Activated CD4-positive, alpha-beta T cell treated with anti-CD3 and anti-CD28 coated beads, Interleukin-2, amount 50 U/mL, for 24 hours (primary cell): ENCODE results near the gene KCNIP1.

Experiments
- DNase-seq, 2 donors: peaks; one replicate each; pipeline ENCODE4 v3.0.0-alpha.2; 2020; ENCODE audit warnings: low read depth in 1 of 2, low spot score in 1 of 2

Gene KCNIP1

GRCh38 chr5:170590566-170590965 lies 86.7 kb downstream of the KCNIP1 start:
- no peak for DNase-seq

GRCh38 chr5:170591054-170591453 lies 87.2 kb downstream of the KCNIP1 start:
- DNase-seq = no peak

- no peak for DNase-seq
Observed at GRCh38 chr5:170596482-170597044, 92.7 kb downstream of the KCNIP1 start.

- DNase-seq = peak in 1 of 2 donors; percentile 46
Observed at GRCh38 chr5:170597109-170597751, 93.4 kb downstream of the KCNIP1 start.

DNA sequence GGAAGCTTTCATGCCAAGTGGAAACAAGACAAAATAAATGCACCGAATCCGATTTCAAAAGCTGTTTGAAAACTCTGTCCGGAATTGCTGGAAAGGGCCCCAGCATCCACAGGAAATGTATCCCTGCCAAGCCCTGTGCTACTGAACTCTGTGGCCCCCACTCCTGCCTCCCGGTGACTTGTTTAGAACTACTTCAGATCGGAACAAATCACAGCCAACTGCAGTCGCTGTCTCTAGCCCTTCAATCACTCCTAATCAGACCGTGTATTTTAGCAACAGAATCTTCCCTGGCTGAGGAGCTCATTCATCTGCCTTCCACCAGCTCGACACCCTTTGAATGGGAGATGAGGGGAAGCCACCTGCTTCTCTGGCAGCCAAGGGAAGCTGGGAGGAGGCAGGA lies 94.1 kb downstream of the KCNIP1 start:
- DNase-seq = no peak

DNA sequence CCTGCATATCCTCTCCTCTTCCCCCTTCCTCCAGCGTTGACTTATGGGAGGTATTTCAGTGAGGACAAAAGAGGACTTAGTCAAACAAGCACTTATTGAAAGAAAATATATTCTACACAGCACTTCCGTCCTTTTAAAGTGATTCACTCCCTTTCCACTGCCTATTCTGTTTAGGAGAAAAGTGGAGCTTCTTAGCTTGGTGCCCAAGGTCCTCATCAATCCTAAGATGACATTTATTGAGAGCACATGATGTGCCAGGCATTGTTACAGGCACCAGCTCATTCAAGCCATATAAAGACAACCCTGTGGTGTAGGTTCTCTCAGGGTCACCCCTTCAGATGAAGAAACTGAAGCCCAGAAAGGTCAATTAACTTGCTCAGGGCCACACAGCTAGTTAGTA lies 95.9 kb downstream of the KCNIP1 start:
- DNase-seq = no peak

GRCh38 chr5:170601619-170602018 lies 97.8 kb downstream of the KCNIP1 start:
- no peak for DNase-seq

- no peak for DNase-seq
Observed at GRCh38 chr5:170603109-170603508, 99.3 kb downstream of the KCNIP1 start.

GRCh38 chr5:170603578-170604565 lies 100.1 kb downstream of the KCNIP1 start:
- DNase-seq = peak in 1 of 2 donors; percentile 29

- no peak for DNase-seq
Observed at GRCh38 chr5:170606941-170607340, 103.1 kb downstream of the KCNIP1 start.

GRCh38 chr5:170611449-170612090 lies 107.8 kb downstream of the KCNIP1 start:
- DNase-seq = no peak

DNA sequence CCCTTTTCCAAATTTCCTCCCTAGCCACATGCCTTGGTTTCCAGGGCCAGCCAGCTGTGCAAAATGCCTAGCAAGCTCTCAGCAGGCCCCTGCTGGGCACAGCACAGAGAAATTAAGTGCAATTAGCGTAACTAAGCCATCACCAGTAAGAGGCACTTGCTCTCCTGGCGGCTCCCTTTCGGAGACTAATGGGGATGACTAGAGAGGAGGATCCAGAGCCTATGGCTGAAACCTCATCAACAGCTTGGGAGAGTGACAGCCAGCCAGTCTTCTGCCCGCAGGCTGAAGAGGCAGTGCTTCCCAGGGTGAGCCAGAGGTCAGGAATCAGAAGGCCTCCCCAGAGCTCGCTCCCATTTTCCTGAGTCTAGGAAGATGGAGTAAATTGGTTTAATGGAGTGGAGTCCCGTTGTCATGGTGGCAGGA lies 108.4 kb downstream of the KCNIP1 start:
- no peak for DNase-seq

- DNase-seq = no peak
Observed at GRCh38 chr5:170614065-170614490, 110.3 kb downstream of the KCNIP1 start.

- no peak for DNase-seq
Observed at GRCh38 chr5:170614720-170615119, 110.9 kb downstream of the KCNIP1 start.

DNA sequence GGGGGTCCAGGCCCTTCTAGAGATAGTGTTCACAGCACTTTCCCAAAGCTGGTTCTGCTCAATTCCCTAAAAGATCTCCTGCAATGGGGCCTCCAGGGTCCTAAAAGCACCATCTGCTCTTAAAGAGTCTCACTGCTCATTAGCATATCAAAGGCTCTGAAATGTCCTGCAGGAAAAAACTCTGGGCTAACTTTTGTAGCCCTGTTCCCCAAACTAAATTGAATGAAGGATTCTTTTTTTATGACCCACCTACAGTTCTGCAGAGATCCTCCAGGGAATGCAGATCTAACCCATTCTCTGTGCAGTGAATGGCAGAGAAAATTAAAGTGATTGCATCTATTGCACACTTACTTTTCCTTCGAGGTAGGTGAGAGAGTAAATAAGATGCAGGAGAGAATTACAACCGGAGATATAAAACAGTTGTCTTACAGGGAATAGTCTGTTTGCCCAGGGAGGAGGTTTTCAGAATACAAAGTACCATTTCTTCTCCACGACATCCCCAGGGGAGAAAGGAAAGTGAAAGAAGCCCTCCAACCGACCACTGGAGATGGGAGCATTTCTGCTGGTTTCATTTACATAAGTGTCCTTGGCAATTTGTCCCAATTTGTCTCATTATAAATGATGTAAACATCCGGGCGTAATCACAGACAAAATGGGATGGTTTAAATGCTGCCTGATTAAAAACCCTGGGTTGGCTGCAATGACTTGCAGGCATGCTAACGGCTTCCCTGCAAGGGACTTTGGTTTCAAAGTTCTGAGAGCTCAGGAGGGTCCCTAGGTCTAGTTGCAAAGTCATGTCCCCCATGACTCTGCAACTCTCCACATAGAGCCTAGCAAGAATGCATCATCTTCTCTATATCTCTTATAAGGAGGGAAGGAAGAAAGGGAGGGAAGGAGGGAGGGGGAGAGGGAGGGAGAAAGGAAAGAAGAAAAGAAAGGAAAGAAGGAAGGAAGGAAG lies 114.0 kb downstream of the KCNIP1 start:
- DNase-seq = no peak

DNA sequence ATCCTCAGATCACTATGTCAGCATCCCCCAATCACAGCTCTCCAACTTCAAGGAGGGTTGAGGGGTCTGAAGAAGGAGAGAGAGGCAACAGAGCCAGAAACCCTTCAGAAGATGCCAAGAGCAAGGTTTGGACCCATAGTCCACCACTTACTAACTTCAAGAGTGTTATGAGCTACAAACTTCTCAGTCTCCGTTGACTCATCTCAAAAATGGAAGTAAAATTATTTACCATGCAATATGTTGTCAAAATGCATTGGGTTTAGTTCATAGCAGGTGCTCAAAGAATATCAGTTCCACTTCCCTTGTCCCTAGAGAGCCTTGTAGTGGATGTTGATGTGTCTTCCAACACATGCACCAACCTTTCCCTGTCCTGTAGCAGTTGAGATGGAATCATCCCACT lies 116.0 kb downstream of the KCNIP1 start:
- DNase-seq = no peak

- no peak for DNase-seq
Observed at GRCh38 chr5:170622933-170623332, 119.1 kb downstream of the KCNIP1 start.

DNA sequence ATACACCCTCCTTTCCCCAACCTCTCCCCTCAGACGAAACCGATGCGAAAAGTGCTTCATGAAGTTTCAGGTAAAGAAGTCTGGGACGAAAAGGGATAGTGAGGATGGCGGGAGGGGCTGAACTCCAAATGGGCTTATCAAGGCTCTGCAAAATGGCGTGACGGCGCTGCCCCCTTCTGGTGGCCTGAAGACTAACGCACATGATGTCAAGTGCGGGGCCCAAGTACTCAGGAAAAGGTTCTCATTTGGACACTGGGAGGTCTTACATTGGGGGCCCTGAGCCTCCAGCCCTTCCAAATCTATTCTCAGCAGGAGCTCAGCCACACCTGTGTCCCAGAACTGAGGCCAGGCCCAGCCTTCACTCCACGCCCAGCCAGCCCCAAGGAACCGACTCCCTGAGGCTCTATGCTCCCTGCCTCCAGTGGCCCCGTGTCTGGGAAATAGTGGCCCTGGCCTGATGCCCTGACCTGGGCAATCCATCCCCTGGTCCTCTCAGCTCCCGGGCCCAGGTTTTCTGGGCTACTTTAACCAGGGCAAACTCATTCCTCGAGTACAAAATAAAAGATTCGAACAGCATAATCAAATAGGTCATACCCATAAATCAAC lies 119.9 kb downstream of the KCNIP1 start:
- no peak for DNase-seq

DNA sequence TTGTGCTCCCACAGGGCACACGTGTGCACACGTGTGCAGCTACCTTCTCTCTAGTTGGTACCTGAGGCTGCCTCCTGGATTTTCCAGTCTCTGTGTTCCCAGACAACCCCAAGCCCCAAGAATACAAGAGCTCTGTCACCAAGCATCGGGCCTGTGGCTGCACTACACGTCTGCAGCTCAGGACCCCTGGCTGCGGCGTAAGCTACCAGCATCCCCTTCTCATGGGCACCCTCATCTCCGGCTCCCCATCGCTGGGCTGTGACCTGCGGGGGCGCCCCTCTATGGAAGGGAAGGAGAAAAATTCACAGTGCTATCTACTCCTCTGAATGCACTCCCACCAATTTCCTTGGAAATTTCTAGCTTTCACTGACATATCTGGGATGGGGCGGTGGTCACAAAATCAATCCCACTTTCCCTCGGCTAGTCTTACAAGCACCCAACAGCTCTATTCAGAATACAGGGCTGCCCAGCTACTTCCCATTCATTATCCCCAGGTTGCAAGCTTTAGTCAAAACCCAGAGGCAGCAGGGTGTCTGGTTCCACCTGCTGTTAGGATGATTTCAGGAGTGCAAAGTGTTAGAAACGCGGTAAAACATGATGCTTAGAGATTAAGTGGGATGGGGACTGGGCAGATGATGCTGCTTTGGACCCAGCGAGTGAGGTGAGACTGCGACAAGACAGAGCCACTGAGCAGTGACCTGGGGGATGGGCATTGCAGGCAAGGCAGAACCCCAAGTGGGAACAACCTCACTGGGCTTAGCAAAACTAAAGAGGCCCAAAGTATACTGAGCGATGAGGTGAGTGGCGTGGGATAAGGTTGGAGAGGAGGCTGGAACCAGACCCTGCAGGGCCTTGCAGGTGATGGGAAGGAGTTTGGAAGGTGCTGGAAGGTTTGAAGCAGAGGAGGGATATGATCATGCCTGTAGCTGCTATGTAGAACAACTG lies 121.7 kb downstream of the KCNIP1 start:
- DNase-seq = no peak
